BLaER1 treated with 17β-estradiol and CSF1 and Interleukin-3, amounts not matched to agents 10 nM and 100 nM (cell line): ENCODE measurements around the gene SHROOM3.

Experiments used
- H3K27ac ChIP-seq, 11 experiments: shearing (Covaris generic); formaldehyde crosslinking; 2 replicates each; pipeline ENCODE4 v1.8.1; 2022
- H3K27me3 ChIP-seq, 11 experiments: shearing (Covaris generic); formaldehyde crosslinking; 2 replicates each; pipeline ENCODE4 v1.8.1; 2022
- H3K36me3 ChIP-seq, 11 experiments: shearing (Covaris generic); formaldehyde crosslinking; 2 replicates each; pipeline ENCODE4 v1.8.1; 2022
- H3K4me1 ChIP-seq, 10 experiments: shearing (Covaris generic); formaldehyde crosslinking; 2 replicates each; pipeline ENCODE4 v1.8.1; 2022
- H3K4me2 ChIP-seq, 11 experiments: shearing (Covaris generic); formaldehyde crosslinking; 2 replicates each; pipeline ENCODE4 v1.8.1; 2022
- H3K4me3 ChIP-seq, 10 experiments: shearing (Covaris generic); formaldehyde crosslinking; 2 replicates each; pipeline ENCODE4 v1.8.1; 2022
- H3K9ac ChIP-seq, 11 experiments: shearing (Covaris generic); formaldehyde crosslinking; 2 replicates each; pipeline ENCODE4 v1.8.1; 2022
- H3K9me3 ChIP-seq, 11 experiments: shearing (Covaris generic); formaldehyde crosslinking; replicated peaks in 1 of 11; 2 replicates each; pipeline ENCODE4 v1.8.1; 2022
- H4K20me1 ChIP-seq, 11 experiments: shearing (Covaris generic); formaldehyde crosslinking; 2 replicates each; pipeline ENCODE4 v1.8.1; 2022
- Cebpa-rat ChIP-seq, 11 experiments: shearing (Covaris generic); IDR thresholded peaks; 2 replicates each; pipeline ENCODE4 v1.8.1; 2022

Gene SHROOM3

GRCh38 chr4:76570141-76570973, 135.3 kb downstream of the SHROOM3 start:
- peak overlapping the region in 6 of 11 experiments; percentile 10 to 51 (median 46); a peak in 11 of 22 replicates for H3K4me2 ChIP-seq
- H3K4me3 ChIP-seq, result no peak overlapping the region
- H3K9me3 ChIP-seq, result peaks cover 0 to 11% (median 0%) of the 10 kb centered on the region in 11 experiments; a peak in 3 of 22 replicates
- H3K27me3 ChIP-seq, result no peaks in the 10 kb centered on the region
- H3K36me3 ChIP-seq, result no peaks in the 10 kb centered on the region
- no peak overlapping the region for H3K9ac ChIP-seq
- H4K20me1 ChIP-seq, result no peaks in the 10 kb centered on the region
- H3K4me1 ChIP-seq, result peaks cover 0 to 27% (median 18%) of the 10 kb centered on the region in 10 experiments; a peak in 15 of 20 replicates
- no peak overlapping the region for H3K27ac ChIP-seq
- TF ChIP-seq Cebpa-rat (IDR thresholded peaks at IDR 0.05), result no peak

- H3K27me3 ChIP-seq, result no peaks in the 10 kb centered on the region
- no peaks in the 10 kb centered on the region for H4K20me1 ChIP-seq
- H3K36me3 ChIP-seq, result no peaks in the 10 kb centered on the region
- no peak overlapping the region for H3K27ac ChIP-seq
- no peak overlapping the region for H3K9ac ChIP-seq
- no peak overlapping the region for H3K4me3 ChIP-seq
- peaks cover 0 to 11% (median 0%) of the 10 kb centered on the region in 11 experiments; a peak in 3 of 22 replicates for H3K9me3 ChIP-seq
- no peak overlapping the region for H3K4me2 ChIP-seq
- TF ChIP-seq Cebpa-rat (IDR thresholded peaks at IDR 0.05), result no peak
- peaks cover 0 to 27% (median 18%) of the 10 kb centered on the region in 10 experiments; a peak in 15 of 20 replicates for H3K4me1 ChIP-seq
These were observed 136.2 kb downstream of the SHROOM3 start for GRCh38 chr4:76571274-76571673.

- Histone ChIP-seq H3K4me2 (no peak overlapping the region), H3K4me1 (peaks cover 0 to 27% (median 18%) of the 10 kb centered on the region in 10 experiments; a peak in 15 of 20 replicates), H3K27me3 (no peaks in the 10 kb centered on the region), H3K9me3 (peaks cover 0 to 11% (median 0%) of the 10 kb centered on the region in 11 experiments; a peak in 3 of 22 replicates), H3K4me3 (no peak overlapping the region), H3K9ac (no peak overlapping the region), H3K36me3 (no peaks in the 10 kb centered on the region), H3K27ac (no peak overlapping the region), H4K20me1 (no peaks in the 10 kb centered on the region)
- no peak for TF ChIP-seq Cebpa-rat (IDR thresholded peaks at IDR 0.05)
These were observed 137.2 kb downstream of the SHROOM3 start for GRCh38 chr4:76572224-76572623.

GRCh38 chr4:76576824-76577223, 141.8 kb downstream of the SHROOM3 start:
- Histone ChIP-seq H4K20me1 (no peaks in the 10 kb centered on the region), H3K4me2 (no peak overlapping the region), H3K27ac (no peak overlapping the region), H3K4me3 (no peak overlapping the region), H3K9ac (no peak overlapping the region), H3K9me3 (peaks cover 0 to 11% (median 0%) of the 10 kb centered on the region in 11 experiments; a peak in 3 of 22 replicates), H3K27me3 (no peaks in the 10 kb centered on the region), H3K4me1 (peaks cover 0 to 7% (median 0%) of the 10 kb centered on the region in 10 experiments; a peak in 2 of 20 replicates), H3K36me3 (no peaks in the 10 kb centered on the region)
- no peak for TF ChIP-seq Cebpa-rat (IDR thresholded peaks at IDR 0.05)

- H3K4me2 ChIP-seq, result peak overlapping the region in 3 of 11 experiments; percentile 6 to 35 (median 21); a peak in 2 of 22 replicates
- H3K4me1 ChIP-seq, result peaks cover 0 to 7% (median 0%) of the 10 kb centered on the region in 10 experiments; a peak in 2 of 20 replicates
- no peak overlapping the region for H3K9ac ChIP-seq
- no peaks in the 10 kb centered on the region for H4K20me1 ChIP-seq
- peaks cover 0 to 11% (median 0%) of the 10 kb centered on the region in 11 experiments; a peak in 3 of 22 replicates for H3K9me3 ChIP-seq
- H3K27ac ChIP-seq, result no peak overlapping the region
- TF ChIP-seq Cebpa-rat (IDR thresholded peaks at IDR 0.05), result no peak
- H3K27me3 ChIP-seq, result no peaks in the 10 kb centered on the region
- no peak overlapping the region for H3K4me3 ChIP-seq
- no peaks in the 10 kb centered on the region for H3K36me3 ChIP-seq
These were observed 143.1 kb downstream of the SHROOM3 start for GRCh38 chr4:76578002-76578560.

GRCh38 chr4:76579596-76580375, 144.8 kb downstream of the SHROOM3 start:
- Histone ChIP-seq H3K4me3 (no peak overlapping the region), H4K20me1 (no peaks in the 10 kb centered on the region), H3K4me1 (peaks cover 0 to 7% (median 0%) of the 10 kb centered on the region in 10 experiments; a peak in 2 of 20 replicates), H3K27ac (no peak overlapping the region), H3K4me2 (no peak overlapping the region), H3K27me3 (peaks cover 0 to 4% (median 0%) of the 10 kb centered on the region in 11 experiments; a peak in 5 of 22 replicates), H3K9me3 (peaks cover 0 to 5% (median 0%) of the 10 kb centered on the region in 11 experiments; a peak in 2 of 22 replicates), H3K36me3 (no peaks in the 10 kb centered on the region), H3K9ac (no peak overlapping the region)
- no peak for TF ChIP-seq Cebpa-rat (IDR thresholded peaks at IDR 0.05)

GRCh38 chr4:76581077-76581962, 146.3 kb downstream of the SHROOM3 start:
- no peak for TF ChIP-seq Cebpa-rat (IDR thresholded peaks at IDR 0.05)
- Histone ChIP-seq H3K4me1 (peaks cover 0 to 20% (median 6%) of the 10 kb centered on the region in 10 experiments; a peak in 7 of 20 replicates), H3K4me3 (no peak overlapping the region), H3K9ac (no peak overlapping the region), H3K36me3 (no peaks in the 10 kb centered on the region), H3K27ac (no peak overlapping the region), H4K20me1 (no peaks in the 10 kb centered on the region), H3K27me3 (peaks cover 10 to 20% (median 14%) of the 10 kb centered on the region in 11 experiments), H3K9me3 (0 out of 22 replicates have a peak, but pooled peaks cover 0 to 3% (median 0%) of the 10 kb centered on the region in 11 experiments), H3K4me2 (no peak overlapping the region)
